Colonic mucosa (tissue), 4 donors: ENCODE data around the gene DUSP3. TPM values are rescaled to one million over a fixed set of nuclear protein-coding genes. Genes with fewer than 3 reads are reported as not detected.

Source experiments
- DNase-seq: peaks from one replicate; pipeline ENCODE4 v3.0.0-alpha.2; 2020
- H3K27ac ChIP-seq: fragments of 200-600 bp; one replicate; pipeline ENCODE4 v1.8.0; 2021
- H3K27me3 ChIP-seq: fragments of 200-600 bp; one replicate; pipeline ENCODE4 v1.8.0; 2021
- H3K36me3 ChIP-seq: fragments of 200-600 bp; one replicate; pipeline ENCODE4 v1.8.0; 2021
- H3K4me1 ChIP-seq: fragments of 200-600 bp; one replicate; pipeline ENCODE4 v1.8.0; 2021; ENCODE audit warnings: mild to moderate bottlenecking
- H3K4me3 ChIP-seq: fragments of 200-600 bp; one replicate; pipeline ENCODE4 v1.8.0; 2021
- H3K9ac ChIP-seq, 2 donors: one replicate each; pipeline ENCODE4 v1.7.0; 2013; ENCODE audit warnings: control low read depth in 2 of 2, low read depth in 2 of 2, low read length in 2 of 2
- H3K9me3 ChIP-seq: fragments of 200-600 bp; one replicate; pipeline ENCODE4 v1.8.0; 2021
- intact Hi-C: fragments of 100-400 bp; cut with DNase I; formaldehyde crosslinking; loops from one replicate; pipeline ENCODE4 v1.14.1; 2022
- total RNA-seq, 2 donors: library from RNA; stranded (reverse); fragmentation: NEBNext Ultra II Directional in 1 of 2; extraction: Animal tissue kit (Norgen Biotek cat#: 25700) in 1 of 2; gene quantifications; one replicate each; pipeline ENCODE4 v1.2.1, GENCODE V29; 2021
- TF ChIP-seq, protein P1 (sequence below): fragments of 200-600 bp; IDR thresholded peaks from one replicate; pipeline ENCODE4 v1.8.0; 2022; ENCODE audit warnings: antibody characterized with exemption, mild to moderate bottlenecking
- donor health status: healthy.
- donor health status: DM: no; HTN: no; CAD: no.
- donor health status: DM: no; HTN: no; CAD: no.

Gene DUSP3
- total RNA-seq, 2 donors from 2014 or later = 43.4 to 68.7 TPM

DNA sequence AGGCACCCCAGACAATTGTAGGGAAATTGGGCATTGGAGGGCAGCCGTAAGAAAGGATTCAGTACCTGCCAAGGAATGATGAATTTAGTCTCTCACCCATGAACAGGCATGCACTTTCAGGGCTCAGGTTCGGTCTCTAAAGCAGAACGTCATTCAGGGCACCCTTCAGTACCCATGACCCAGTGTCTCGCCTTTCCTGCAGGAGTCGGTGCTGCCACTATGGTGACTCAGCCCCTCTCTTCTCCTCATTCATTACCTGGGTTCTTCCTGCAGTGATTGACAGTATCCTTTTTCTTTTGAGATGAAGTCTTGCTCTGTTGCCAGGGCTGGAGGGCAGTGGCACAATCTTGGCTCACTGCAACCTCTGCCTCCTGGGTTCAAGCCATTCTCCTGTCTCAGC, 28.6 kb downstream of the DUSP3 start:
- Histone ChIP-seq H3K27ac (no peak overlapping the region), H3K27me3 (peaks cover 13% of the 10 kb centered on the region), H3K36me3 (no peaks in the 10 kb centered on the region), H3K9me3 (no peaks in the 10 kb centered on the region), H3K9ac (no peak overlapping the region), H3K4me1 (no peaks in the 10 kb centered on the region), H3K4me3 (no peak overlapping the region)
- DNase-seq = no peak
- TF ChIP-seq, protein P1, sequence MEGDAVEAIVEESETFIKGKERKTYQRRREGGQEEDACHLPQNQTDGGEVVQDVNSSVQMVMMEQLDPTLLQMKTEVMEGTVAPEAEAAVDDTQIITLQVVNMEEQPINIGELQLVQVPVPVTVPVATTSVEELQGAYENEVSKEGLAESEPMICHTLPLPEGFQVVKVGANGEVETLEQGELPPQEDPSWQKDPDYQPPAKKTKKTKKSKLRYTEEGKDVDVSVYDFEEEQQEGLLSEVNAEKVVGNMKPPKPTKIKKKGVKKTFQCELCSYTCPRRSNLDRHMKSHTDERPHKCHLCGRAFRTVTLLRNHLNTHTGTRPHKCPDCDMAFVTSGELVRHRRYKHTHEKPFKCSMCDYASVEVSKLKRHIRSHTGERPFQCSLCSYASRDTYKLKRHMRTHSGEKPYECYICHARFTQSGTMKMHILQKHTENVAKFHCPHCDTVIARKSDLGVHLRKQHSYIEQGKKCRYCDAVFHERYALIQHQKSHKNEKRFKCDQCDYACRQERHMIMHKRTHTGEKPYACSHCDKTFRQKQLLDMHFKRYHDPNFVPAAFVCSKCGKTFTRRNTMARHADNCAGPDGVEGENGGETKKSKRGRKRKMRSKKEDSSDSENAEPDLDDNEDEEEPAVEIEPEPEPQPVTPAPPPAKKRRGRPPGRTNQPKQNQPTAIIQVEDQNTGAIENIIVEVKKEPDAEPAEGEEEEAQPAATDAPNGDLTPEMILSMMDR = no peak
- intact Hi-C loops = no loop called here

DNA sequence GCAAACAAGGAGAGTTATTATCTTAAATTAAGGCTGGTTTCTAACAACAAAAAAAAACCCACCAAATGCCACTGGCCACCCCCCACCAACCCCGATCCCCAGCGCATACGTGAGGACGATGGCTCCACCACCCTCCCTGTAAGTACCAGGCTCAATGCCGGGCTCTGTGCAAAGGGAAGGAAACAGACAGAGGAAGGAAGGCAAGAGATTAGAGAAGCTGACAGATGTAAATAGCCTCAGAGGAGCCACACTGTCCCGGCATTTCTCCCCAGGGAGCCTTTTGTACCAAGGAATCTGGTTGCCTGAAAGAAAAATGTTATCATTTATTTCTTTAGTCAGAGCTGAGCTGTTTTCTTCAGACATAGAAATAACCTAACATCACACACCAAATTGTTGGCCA, 33.2 kb downstream of the DUSP3 start:
- H3K4me1 ChIP-seq = no peaks in the 10 kb centered on the region
- no peak overlapping the region for H3K9ac ChIP-seq

DNA sequence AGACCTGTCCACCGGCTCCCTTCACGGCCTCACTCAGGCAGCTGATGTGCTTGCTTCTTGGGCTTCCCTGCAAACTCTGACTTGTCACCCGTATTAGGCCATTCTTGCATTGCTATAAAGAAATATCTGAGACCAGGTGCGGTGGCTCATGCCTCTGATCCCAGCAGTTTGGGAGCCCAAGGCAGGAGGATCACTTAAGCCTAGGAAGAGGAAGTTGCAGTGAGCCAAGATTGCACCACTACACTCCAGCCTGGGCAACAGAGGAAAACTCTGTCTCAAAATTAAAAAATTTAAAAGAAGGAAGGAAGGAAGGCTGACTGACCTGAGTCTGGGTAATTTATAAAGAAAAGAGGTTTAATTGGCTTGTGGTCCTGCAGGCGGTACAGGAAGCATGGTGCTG, 37.1 kb downstream of the DUSP3 start:
- DNase-seq = no peak
- Histone ChIP-seq H3K4me3 (no peak overlapping the region), H3K9ac (no peak overlapping the region), H3K9me3 (no peaks in the 10 kb centered on the region), H3K27ac (no peak overlapping the region), H3K4me1 (no peaks in the 10 kb centered on the region), H3K27me3 (peaks cover 4% of the 10 kb centered on the region), H3K36me3 (no peaks in the 10 kb centered on the region)
- intact Hi-C loops = no loop called here
- TF ChIP-seq, protein P1 = no peak

More for the DNA sequence above, 33.2 kb downstream of the DUSP3 start:
- no peak for DNase-seq
- Histone ChIP-seq H3K36me3 (no peaks in the 10 kb centered on the region), H3K27ac (no peak overlapping the region), H3K4me3 (no peak overlapping the region), H3K27me3 (peaks cover 4% of the 10 kb centered on the region), H3K9me3 (no peaks in the 10 kb centered on the region)
- intact Hi-C loops = no loop called here
- TF ChIP-seq, protein P1 = no peak

DNA sequence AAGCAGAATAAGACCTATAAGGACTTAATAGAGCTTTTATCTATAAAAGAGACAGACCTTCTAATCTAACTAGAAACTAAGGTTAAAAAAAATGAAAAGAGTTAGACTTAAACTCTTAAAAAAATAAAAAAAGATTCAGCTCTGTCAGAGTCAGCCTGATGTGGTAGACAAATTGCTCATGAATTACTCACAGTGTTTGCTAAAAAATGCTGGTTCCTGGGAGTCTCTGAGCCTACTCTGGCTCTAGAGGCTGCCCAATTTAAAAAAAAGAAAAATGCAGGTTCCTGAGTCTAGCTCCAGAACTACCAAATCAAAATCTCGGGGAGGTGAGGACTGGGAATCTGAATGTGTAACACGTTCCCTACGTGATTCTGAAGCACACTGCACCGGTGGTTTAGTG, 38.2 kb downstream of the DUSP3 start:
- H3K4me3 ChIP-seq = no peak overlapping the region
- H3K9me3 ChIP-seq = no peaks in the 10 kb centered on the region
- no peak for DNase-seq
- no peaks in the 10 kb centered on the region for H3K36me3 ChIP-seq
- intact Hi-C loops = no loop called here
- no peaks in the 10 kb centered on the region for H3K27me3 ChIP-seq
- H3K4me1 ChIP-seq = no peaks in the 10 kb centered on the region
- no peak overlapping the region for H3K9ac ChIP-seq
- TF ChIP-seq, protein P1 = no peak
- no peak overlapping the region for H3K27ac ChIP-seq

GRCh38 chr17:43737722-43738121, 41.1 kb downstream of the DUSP3 start:
- Histone ChIP-seq H3K27me3 (no peaks in the 10 kb centered on the region), H3K4me1 (no peaks in the 10 kb centered on the region), H3K4me3 (no peak overlapping the region), H3K9me3 (no peaks in the 10 kb centered on the region), H3K9ac (no peak overlapping the region), H3K27ac (no peak overlapping the region), H3K36me3 (no peaks in the 10 kb centered on the region)
- TF ChIP-seq, protein P1 = no peak
- DNase-seq = no peak
- intact Hi-C loops = no loop called here

- no peaks in the 10 kb centered on the region for H3K4me1 ChIP-seq
- intact Hi-C loops = no loop called here
- H3K27me3 ChIP-seq = no peaks in the 10 kb centered on the region
- no peak for DNase-seq
- no peaks in the 10 kb centered on the region for H3K9me3 ChIP-seq
- no peak overlapping the region for H3K9ac ChIP-seq
- TF ChIP-seq, protein P1 = no peak
- no peak overlapping the region for H3K27ac ChIP-seq
- H3K4me3 ChIP-seq = no peak overlapping the region
- H3K36me3 ChIP-seq = no peaks in the 10 kb centered on the region
These were observed 42.4 kb downstream of the DUSP3 start for GRCh38 chr17:43736389-43736788.
